Memory B cell (primary cell): ENCODE measurements around the gene ALKBH3.

Experiments
- ATAC-seq: fragments of 150-1000 bp; cut with Tn5 transposase; 2 replicates; pipeline ENCODE4 v1.10.0; 2021; ENCODE audit warnings: low read depth, mild to moderate bottlenecking, moderate library complexity
- DNase-seq, 2 donors: peaks; one replicate each; pipeline ENCODE4 v3.0.0; 2022; ENCODE audit warnings: low spot score in 2 of 2
- H3K27ac Mint-ChIP-seq: one replicate; pipeline ENCODE4 v1.8.0; 2022; ENCODE audit warnings: mild to moderate bottlenecking, moderate library complexity, mixed read lengths
- H3K27me3 Mint-ChIP-seq: one replicate; pipeline ENCODE4 v1.8.0; 2022; ENCODE audit warnings: mixed read lengths
- H3K36me3 Mint-ChIP-seq: one replicate; pipeline ENCODE4 v1.8.0; 2022; ENCODE audit warnings: mild to moderate bottlenecking, mixed read lengths
- H3K4me1 Mint-ChIP-seq: one replicate; pipeline ENCODE4 v1.8.0; 2022; ENCODE audit warnings: mixed read lengths
- H3K4me3 Mint-ChIP-seq: one replicate; pipeline ENCODE4 v1.8.0; 2022; ENCODE audit warnings: mild to moderate bottlenecking, moderate library complexity, mixed read lengths
- H3K9me3 Mint-ChIP-seq: one replicate; pipeline ENCODE4 v1.8.0; 2022; ENCODE audit warnings: mixed read lengths

ALKBH3 gene

GRCh38 chr11:43933226-43933607, 52.6 kb downstream of the ALKBH3 start:
- peaks cover 7% of the 10 kb centered on the region for H3K27me3 Mint-ChIP-seq
- peaks cover 5% of the 10 kb centered on the region for H3K4me1 Mint-ChIP-seq
- H3K9me3 Mint-ChIP-seq = no peaks in the 10 kb centered on the region
- H3K4me3 Mint-ChIP-seq = no peak overlapping the region
- no peak overlapping the region for H3K27ac Mint-ChIP-seq
- H3K36me3 Mint-ChIP-seq = no peaks in the 10 kb centered on the region
- DNase-seq (no peak), ATAC-seq (no peak)

GRCh38 chr11:43933608-43934551, 53.2 kb downstream of the ALKBH3 start:
- Mint-ChIP-seq H3K4me1 (peaks cover 5% of the 10 kb centered on the region), H3K36me3 (no peaks in the 10 kb centered on the region), H3K27me3 (peaks cover 7% of the 10 kb centered on the region), H3K27ac (no peak overlapping the region), H3K9me3 (no peaks in the 10 kb centered on the region), H3K4me3 (no peak overlapping the region)
- ATAC-seq (no peak), DNase-seq (no peak)

GRCh38 chr11:43934601-43935423, 54.2 kb downstream of the ALKBH3 start:
- H3K4me3 Mint-ChIP-seq = no peak overlapping the region
- no peak for ATAC-seq
- no peaks in the 10 kb centered on the region for H3K9me3 Mint-ChIP-seq

GRCh38 chr11:43935424-43935979, 54.9 kb downstream of the ALKBH3 start:
- Mint-ChIP-seq H3K27me3 (peaks cover 7% of the 10 kb centered on the region), H3K36me3 (no peaks in the 10 kb centered on the region), H3K27ac (no peak overlapping the region), H3K4me3 (no peak overlapping the region), H3K9me3 (no peaks in the 10 kb centered on the region), H3K4me1 (peaks cover 5% of the 10 kb centered on the region)
- no peak for DNase-seq
- ATAC-seq = no peak

More at GRCh38 chr11:43934601-43935423, 54.2 kb downstream of the ALKBH3 start:
- Mint-ChIP-seq H3K27ac (no peak overlapping the region), H3K4me1 (peaks cover 5% of the 10 kb centered on the region), H3K36me3 (no peaks in the 10 kb centered on the region), H3K27me3 (peaks cover 7% of the 10 kb centered on the region)
- DNase-seq = no peak

- Mint-ChIP-seq H3K4me1 (peaks cover 2% of the 10 kb centered on the region), H3K36me3 (no peaks in the 10 kb centered on the region), H3K4me3 (no peak overlapping the region), H3K27ac (no peak overlapping the region), H3K27me3 (peaks cover 11% of the 10 kb centered on the region), H3K9me3 (no peaks in the 10 kb centered on the region)
- DNase-seq (no peak), ATAC-seq (no peak)
Observed at GRCh38 chr11:43936076-43936475, 55.4 kb downstream of the ALKBH3 start.

- H3K27me3 Mint-ChIP-seq = peaks cover 16% of the 10 kb centered on the region
- peaks cover 6% of the 10 kb centered on the region for H3K4me1 Mint-ChIP-seq
- no peaks in the 10 kb centered on the region for H3K9me3 Mint-ChIP-seq
- ATAC-seq (no peak), DNase-seq (no peak)
- no peak overlapping the region for H3K4me3 Mint-ChIP-seq
- H3K36me3 Mint-ChIP-seq = no peaks in the 10 kb centered on the region
- H3K27ac Mint-ChIP-seq = no peak overlapping the region
Observed at GRCh38 chr11:43937434-43938411, 57.1 kb downstream of the ALKBH3 start.

GRCh38 chr11:43941257-43941994, 60.8 kb downstream of the ALKBH3 start:
- H3K36me3 Mint-ChIP-seq = no peaks in the 10 kb centered on the region
- no peak for ATAC-seq
- no peak for DNase-seq
- H3K4me3 Mint-ChIP-seq = peak overlapping the region; percentile 84
- peaks cover 15% of the 10 kb centered on the region for H3K27me3 Mint-ChIP-seq
- no peak overlapping the region for H3K27ac Mint-ChIP-seq
- H3K4me1 Mint-ChIP-seq = peaks cover 7% of the 10 kb centered on the region
- H3K9me3 Mint-ChIP-seq = no peaks in the 10 kb centered on the region

- Mint-ChIP-seq H3K4me1 (peaks cover 7% of the 10 kb centered on the region), H3K4me3 (peak overlapping the region; percentile 66), H3K9me3 (no peaks in the 10 kb centered on the region), H3K36me3 (no peaks in the 10 kb centered on the region), H3K27ac (no peak overlapping the region), H3K27me3 (peaks cover 23% of the 10 kb centered on the region)
- DNase-seq (peak in 1 of 2 donors; percentile 14), ATAC-seq (no peak)
Observed at GRCh38 chr11:43942662-43943371, 62.2 kb downstream of the ALKBH3 start.

GRCh38 chr11:43943372-43943930, 62.8 kb downstream of the ALKBH3 start:
- ATAC-seq (no peak), DNase-seq (no peak)
- Mint-ChIP-seq H3K4me3 (peak overlapping the region; percentile 79), H3K4me1 (peaks cover 7% of the 10 kb centered on the region), H3K36me3 (no peaks in the 10 kb centered on the region), H3K9me3 (no peaks in the 10 kb centered on the region), H3K27ac (no peak overlapping the region), H3K27me3 (peaks cover 23% of the 10 kb centered on the region)

- Mint-ChIP-seq H3K4me1 (peaks cover 7% of the 10 kb centered on the region), H3K9me3 (no peaks in the 10 kb centered on the region), H3K36me3 (no peaks in the 10 kb centered on the region), H3K27me3 (peaks cover 23% of the 10 kb centered on the region), H3K27ac (no peak overlapping the region), H3K4me3 (peak overlapping the region; percentile 79)
- ATAC-seq (no peak), DNase-seq (no peak)
Observed at GRCh38 chr11:43943931-43944751, 63.5 kb downstream of the ALKBH3 start.

- Mint-ChIP-seq H3K36me3 (no peaks in the 10 kb centered on the region), H3K4me3 (peak overlapping the region; percentile 19), H3K27me3 (peaks cover 26% of the 10 kb centered on the region), H3K27ac (no peak overlapping the region), H3K9me3 (no peaks in the 10 kb centered on the region), H3K4me1 (peaks cover 7% of the 10 kb centered on the region)
- peak; percentile 28 to 46 for DNase-seq
- ATAC-seq = peak; percentile 24
Observed at GRCh38 chr11:43944761-43945311, 64.2 kb downstream of the ALKBH3 start.
